ENCODE results near the gene PITX1.

PITX1 gene

DNA sequence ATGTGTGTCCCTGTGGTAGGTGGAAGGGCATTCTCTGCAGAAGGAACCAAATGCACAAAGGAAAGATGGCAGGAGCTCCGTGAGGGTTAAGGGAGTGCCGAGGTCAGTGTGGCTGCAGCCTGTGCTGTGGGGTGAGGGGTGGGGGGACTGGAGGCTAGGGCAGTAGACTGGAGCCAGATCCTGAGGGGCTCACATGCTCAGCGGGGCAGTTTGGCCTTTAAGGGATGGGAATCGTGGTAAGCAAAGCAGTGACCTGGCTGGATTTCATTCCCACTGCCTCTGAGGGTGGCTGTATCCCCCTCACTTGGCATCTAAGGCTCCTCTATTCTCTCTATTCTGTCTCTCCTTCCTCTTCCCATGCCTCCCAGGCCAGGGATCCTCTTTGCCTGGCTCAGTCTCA, 15.6 kb downstream of the PITX1 start:
- no peak overlapping the region for H3K4me3 ChIP-seq (ENCODE audit: low read depth, low read length)
- TF ChIP-seq, protein P1, sequence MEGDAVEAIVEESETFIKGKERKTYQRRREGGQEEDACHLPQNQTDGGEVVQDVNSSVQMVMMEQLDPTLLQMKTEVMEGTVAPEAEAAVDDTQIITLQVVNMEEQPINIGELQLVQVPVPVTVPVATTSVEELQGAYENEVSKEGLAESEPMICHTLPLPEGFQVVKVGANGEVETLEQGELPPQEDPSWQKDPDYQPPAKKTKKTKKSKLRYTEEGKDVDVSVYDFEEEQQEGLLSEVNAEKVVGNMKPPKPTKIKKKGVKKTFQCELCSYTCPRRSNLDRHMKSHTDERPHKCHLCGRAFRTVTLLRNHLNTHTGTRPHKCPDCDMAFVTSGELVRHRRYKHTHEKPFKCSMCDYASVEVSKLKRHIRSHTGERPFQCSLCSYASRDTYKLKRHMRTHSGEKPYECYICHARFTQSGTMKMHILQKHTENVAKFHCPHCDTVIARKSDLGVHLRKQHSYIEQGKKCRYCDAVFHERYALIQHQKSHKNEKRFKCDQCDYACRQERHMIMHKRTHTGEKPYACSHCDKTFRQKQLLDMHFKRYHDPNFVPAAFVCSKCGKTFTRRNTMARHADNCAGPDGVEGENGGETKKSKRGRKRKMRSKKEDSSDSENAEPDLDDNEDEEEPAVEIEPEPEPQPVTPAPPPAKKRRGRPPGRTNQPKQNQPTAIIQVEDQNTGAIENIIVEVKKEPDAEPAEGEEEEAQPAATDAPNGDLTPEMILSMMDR (IDR thresholded peaks at IDR 0.05; ENCODE audit: low read depth, low read length) = no peak
- in situ Hi-C loops (cut with HindIII; ENCODE audit: low sequenced_read_pairs) = no loop called here
- DNase-seq (ENCODE audit: low read depth, low spot score) = no peak

DNA sequence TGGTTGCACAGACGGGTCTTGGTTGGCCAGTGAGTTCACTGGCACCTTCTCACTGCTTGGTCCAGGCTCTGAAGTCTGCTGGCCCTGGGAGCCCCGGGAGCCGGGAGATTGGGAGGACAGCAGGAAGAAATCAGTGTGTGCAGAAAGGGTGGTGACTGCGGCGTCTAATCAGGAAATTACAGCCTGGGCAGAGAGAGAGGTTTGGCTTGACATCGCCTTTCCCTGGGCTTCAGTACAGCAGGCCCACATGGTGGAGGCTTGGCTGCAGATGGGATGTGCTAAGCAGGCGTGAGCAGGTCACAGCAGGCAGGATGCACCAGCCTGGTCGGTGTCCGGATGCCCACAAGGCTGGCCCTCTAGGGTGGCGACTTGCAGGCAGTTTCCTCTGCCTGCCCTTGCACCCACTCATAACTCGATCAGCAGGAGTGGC, 17.2 kb downstream of the PITX1 start:
- DNase-seq (ENCODE audit: low read depth, low spot score) = no peak
- TF ChIP-seq, protein P1 (IDR thresholded peaks at IDR 0.05; ENCODE audit: low read depth, low read length) = no peak
- in situ Hi-C loops (cut with HindIII; ENCODE audit: low sequenced_read_pairs) = no loop called here
- no peak overlapping the region for H3K4me3 ChIP-seq (ENCODE audit: low read depth, low read length)

DNA sequence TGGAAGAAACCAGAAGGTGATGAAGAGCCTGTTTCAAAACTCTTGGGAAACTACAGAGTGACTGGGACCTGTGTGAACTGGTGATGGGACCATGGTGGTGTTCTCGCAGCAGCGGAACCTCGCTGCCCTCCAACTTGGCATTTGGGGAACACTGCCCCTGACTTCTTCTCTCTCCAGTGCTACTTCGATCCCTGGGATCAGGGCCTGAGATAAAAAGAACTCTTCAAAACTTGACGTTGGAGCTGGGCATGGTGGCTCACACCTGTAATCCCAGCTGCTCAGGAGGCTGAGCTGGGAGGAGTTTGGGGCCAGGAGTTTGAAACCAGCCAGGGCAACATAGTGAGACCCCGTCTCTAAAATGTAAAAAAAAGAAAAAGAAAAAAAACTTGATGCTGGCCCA, 18.1 kb downstream of the PITX1 start:
- TF ChIP-seq, protein P1 (IDR thresholded peaks at IDR 0.05; ENCODE audit: low read depth, low read length) = no peak
- DNase-seq (ENCODE audit: low read depth, low spot score) = no peak
- H3K4me3 ChIP-seq (ENCODE audit: low read depth, low read length) = no peak overlapping the region
- in situ Hi-C loops (cut with HindIII; ENCODE audit: low sequenced_read_pairs) = no loop called here

DNA sequence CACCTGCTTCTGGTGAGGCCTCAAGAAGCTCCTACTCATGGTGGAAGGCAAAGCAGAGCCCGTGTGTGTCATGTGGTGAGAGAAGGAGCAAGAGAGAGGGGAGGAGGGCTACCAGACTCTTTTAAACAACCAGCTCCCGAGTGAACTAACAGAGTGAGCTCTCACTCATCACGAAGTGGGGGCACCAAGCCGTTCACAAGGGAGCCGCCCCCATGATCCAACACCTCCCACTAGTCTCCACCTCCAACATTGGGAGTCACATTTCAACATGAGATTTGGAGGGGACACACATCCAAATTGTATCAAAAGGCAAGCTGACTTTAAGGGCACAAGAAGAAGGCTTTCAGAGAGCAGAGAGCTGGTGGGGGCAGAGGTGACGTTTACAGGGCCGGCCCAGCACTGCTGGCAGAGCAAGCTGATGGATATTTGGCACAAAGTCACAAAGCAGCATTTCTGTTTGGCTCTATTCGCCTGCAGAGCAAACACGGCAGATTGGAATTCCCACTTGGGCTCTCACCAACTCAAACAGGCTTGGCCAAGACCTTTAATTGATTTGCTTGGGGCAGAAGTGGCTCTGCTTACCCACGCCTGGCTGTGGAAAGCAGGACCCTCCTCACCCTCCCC, 20.0 kb downstream of the PITX1 start:
- TF ChIP-seq, protein P1 (IDR thresholded peaks at IDR 0.05; ENCODE audit: low read depth, low read length) = no peak
- no peak for DNase-seq (ENCODE audit: low read depth, low spot score)
- in situ Hi-C loops (cut with HindIII; ENCODE audit: low sequenced_read_pairs) = no loop called here
- no peak overlapping the region for H3K4me3 ChIP-seq (ENCODE audit: low read depth, low read length)

DNA sequence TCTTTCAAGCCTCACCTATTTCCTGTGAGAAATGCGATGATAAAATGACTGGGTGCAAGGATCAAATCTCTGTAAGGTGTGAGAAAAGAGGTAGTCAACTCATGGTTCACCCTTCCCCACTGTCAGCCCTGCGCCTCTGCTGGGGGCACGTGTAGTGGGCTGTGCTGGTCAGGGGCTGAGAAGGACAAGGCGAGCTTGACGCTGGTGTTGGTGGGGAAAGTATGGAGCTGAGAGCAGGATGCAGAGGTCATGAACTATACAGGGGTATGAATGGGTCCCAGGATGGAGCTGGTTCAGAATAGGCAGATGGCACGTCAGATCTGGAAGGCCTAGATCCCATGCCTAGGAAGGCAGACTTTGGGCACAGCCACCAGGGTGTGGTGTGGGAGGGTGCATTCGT, 20.6 kb downstream of the PITX1 start:
- H3K4me3 ChIP-seq (ENCODE audit: low read depth, low read length) = no peak overlapping the region
- in situ Hi-C loops (cut with HindIII; ENCODE audit: low sequenced_read_pairs) = no loop called here
- no peak for DNase-seq (ENCODE audit: low read depth, low spot score)
- TF ChIP-seq, protein P1 (IDR thresholded peaks at IDR 0.05; ENCODE audit: low read depth, low read length) = no peak

DNA sequence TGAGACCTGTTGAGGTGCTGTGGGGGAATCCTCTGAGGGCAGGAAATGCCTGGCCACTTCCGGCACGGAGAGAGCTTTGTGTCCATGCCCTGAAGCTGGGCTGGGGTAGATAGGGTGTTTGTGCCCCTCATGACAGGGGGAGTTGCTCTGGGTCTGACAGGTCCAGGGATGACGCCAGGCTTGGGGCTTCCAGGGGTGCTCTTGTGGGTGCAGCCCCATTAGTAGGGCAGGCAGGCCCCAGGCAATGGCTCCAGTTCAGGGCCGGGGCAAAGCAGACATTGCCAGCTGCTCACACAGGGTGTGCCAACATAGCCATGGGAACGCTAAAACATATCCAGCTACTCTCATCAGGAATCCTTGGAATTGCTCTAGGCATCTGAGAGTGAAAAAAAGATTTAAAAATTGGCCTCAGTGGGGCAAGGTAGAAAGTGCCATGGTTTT, 21.1 kb downstream of the PITX1 start:
- in situ Hi-C loops (cut with HindIII; ENCODE audit: low sequenced_read_pairs) = no loop called here
- DNase-seq (ENCODE audit: low read depth, low spot score) = no peak
- TF ChIP-seq, protein P1 (IDR thresholded peaks at IDR 0.05; ENCODE audit: low read depth, low read length) = no peak
- H3K4me3 ChIP-seq (ENCODE audit: low read depth, low read length) = no peak overlapping the region

All from astrocyte of the spinal cord (primary cell).